OCI-LY7 (cell line): ENCODE data around the gene UROS.

ENCODE experiments used
- CTCF ChIP-seq: fragments of 200-600 bp; sonication (generic); conservative IDR thresholded peaks from 2 replicates; pipeline ENCODE4 v1.5.1; 2014; ENCODE audit warnings: mild to moderate bottlenecking, antibody characterized with exemption, low read length, moderate library complexity, mixed read lengths
- EZH2phosphoT487 ChIP-seq: fragments of 200-600 bp; sonication (generic); IDR thresholded peaks from 2 replicates; pipeline ENCODE4 v1.6.1; 2018; ENCODE audit warnings: low read depth, borderline replicate concordance, mild to moderate bottlenecking, mixed run types, antibody characterized with exemption, low read length, moderate library complexity, mixed read lengths

DNA sequence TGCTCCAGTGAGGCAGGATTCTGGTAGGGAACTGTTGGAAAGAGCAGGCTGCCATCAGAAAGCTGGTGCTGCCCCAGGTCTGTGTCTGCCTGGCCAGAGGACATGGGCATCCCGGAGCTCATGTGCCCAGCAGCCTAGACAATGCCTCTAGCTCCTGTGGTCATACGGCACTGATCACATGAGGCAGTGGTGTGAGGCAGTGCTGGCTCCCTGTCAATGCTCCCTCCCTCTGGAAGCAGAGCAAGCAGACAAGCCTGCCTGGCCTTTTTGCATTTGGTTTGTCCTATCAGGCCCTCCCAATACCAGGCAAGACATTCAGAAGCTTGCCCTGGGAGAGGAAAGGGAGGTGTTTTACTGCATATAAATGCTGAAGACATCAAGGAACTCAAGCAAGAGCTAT lies 27.9 kb downstream of the UROS start:
- TF ChIP-seq EZH2phosphoT487 (no peak), CTCF (no peak)
